ENCODE measurements around the gene LRRC27. TPM values are rescaled to one million over a fixed set of nuclear protein-coding genes. Genes with fewer than 3 reads are reported as not detected.
"Not testable (repeated sequence)": the region's sequence is repeated elsewhere in the genome, so short reads cannot be mapped to it uniquely, and the experiment has no call there.

Gene LRRC27
- total RNA-seq, 1 experiment from 2014 or later, result 4.1 TPM

- BruUV-seq (replicated peaks); POLR2A ChIA-PET; H3K36me3 ChIP-seq (ENCODE audit: control insufficient read depth in 1 of 2, insufficient read depth in 2 of 2, low read length in 2 of 2); H3K9ac ChIP-seq (ENCODE audit: low read length); H3K4me3 ChIP-seq (replicated peaks in 1 of 2; ENCODE audit: low read depth in 1 of 2, low read length in 2 of 2); H2AFZ ChIP-seq (ENCODE audit: low read depth, low read length, poor library complexity, severe bottlenecking); H3K9me2 ChIP-seq (ENCODE audit: insufficient read depth); ATAC-seq; H3K79me2 ChIP-seq (ENCODE audit: insufficient read depth, low read length); H3K27ac ChIP-seq (ENCODE audit: low read depth, low read length); intact Hi-C loops (cut with micrococcal nuclease); H3K4me2 ChIP-seq (ENCODE audit: low read length); DNase-seq (ENCODE audit: low read depth, low spot score); H3K27me3 ChIP-seq (ENCODE audit: insufficient read depth, low read length); H4K20me1 ChIP-seq (ENCODE audit: insufficient read depth); RAD21 ChIA-PET (ENCODE audit: low non-redundant PET in 1 of 2, low total read pairs in 2 of 2, uncharacterized antibody in 2 of 2, unreplicated experiment in 2 of 2); H3K9me3 ChIP-seq (ENCODE audit: control insufficient read depth in 1 of 2, insufficient read depth in 1 of 2, low read depth in 1 of 2, low read length in 2 of 2): not testable (repeated sequence)
- CTCF ChIA-PET, result interaction anchor here (0.6 kb wide), 1 partner anchor 13 kb away, joined by 3 read pairs; no protein-coding TSS in a partner anchor
- peaks cover 11 to 23% of the 10 kb centered on the region in 2 experiments for H3K4me1 ChIP-seq (ENCODE audit: control insufficient read depth in 1 of 2, insufficient read depth in 2 of 2, low read length in 2 of 2)
Observed at GRCh38 chr10:132317477-132317876, 14.5 kb upstream of the LRRC27 start.

GRCh38 chr10:132319853-132320653 lies 11.9 kb upstream of the LRRC27 start:
- Histone ChIP-seq H3K4me1 (ENCODE audit: control insufficient read depth in 1 of 2, insufficient read depth in 2 of 2, low read length in 2 of 2) (peaks cover 15 to 32% of the 10 kb centered on the region in 2 experiments), H4K20me1 (ENCODE audit: insufficient read depth) (no peaks in the 10 kb centered on the region), H3K27me3 (ENCODE audit: insufficient read depth, low read length) (no peaks in the 10 kb centered on the region), H3K27ac (ENCODE audit: low read depth, low read length) (peak overlapping the region; percentile 35), H3K4me2 (ENCODE audit: low read length) (peak overlapping the region; percentile 67), H3K9ac (ENCODE audit: low read length) (0 out of 2 replicates have a peak overlapping the region, but pooled peaks have one; percentile 20), H3K36me3 (ENCODE audit: control insufficient read depth in 1 of 2, insufficient read depth in 2 of 2, low read length in 2 of 2) (no peaks in the 10 kb centered on the region), H3K9me3 (ENCODE audit: control insufficient read depth in 1 of 2, insufficient read depth in 1 of 2, low read depth in 1 of 2, low read length in 2 of 2) (no peaks in the 10 kb centered on the region), H3K9me2 (ENCODE audit: insufficient read depth) (no peaks in the 10 kb centered on the region), H3K79me2 (ENCODE audit: insufficient read depth, low read length) (no peaks in the 10 kb centered on the region), H3K4me3 (replicated peaks in 1 of 2; ENCODE audit: low read depth in 1 of 2, low read length in 2 of 2) (0 out of 4 replicates have a peak overlapping the region, but pooled peaks of 1 of the 2 experiments have one; percentile 8), H2AFZ (ENCODE audit: low read depth, low read length, poor library complexity, severe bottlenecking) (no peak overlapping the region)
- intact Hi-C loops (cut with micrococcal nuclease), result no loop called here
- ChIA-PET POLR2A (no interaction called here), RAD21 (ENCODE audit: low non-redundant PET in 1 of 2, low total read pairs in 2 of 2, uncharacterized antibody in 2 of 2, unreplicated experiment in 2 of 2) (interaction anchor here in 1 of 2 experiments (0.6 kb wide), 1 partner anchor 12 kb away, joined by 4 read pairs; the partner anchor contains the start of gene STK32C), CTCF (no interaction called here)
- ATAC-seq (peak; percentile 94), DNase-seq (ENCODE audit: low read depth, low spot score) (no peak)
- no TSS peak for BruUV-seq (replicated peaks)
- TF ChIP-seq RAD21 (IDR thresholded peaks at IDR 0.05; ENCODE audit: low read depth) (no peak), ELF1 (IDR thresholded peaks at IDR 0.05; ENCODE audit: borderline replicate concordance, low read depth) (no peak), FOSL1 (IDR thresholded peaks at IDR 0.05; ENCODE audit: low read depth) (peak; percentile 57), CTCF (IDR thresholded peaks at IDR 0.05 in 2 of 3, conservative IDR thresholded peaks at IDR 0.05 in 1 of 3; ENCODE audit: borderline replicate concordance in 1 of 3, insufficient read depth in 1 of 3, low read depth in 2 of 3, low read length in 2 of 3) (no peak), CEBPB (IDR thresholded peaks at IDR 0.05; ENCODE audit: low read depth) (peak; percentile 72), ZBTB33 (IDR thresholded peaks at IDR 0.05; ENCODE audit: extremely low read depth, insufficient replicate concordance, low read length) (no peak), YY1 (IDR thresholded peaks at IDR 0.05; ENCODE audit: extremely low read depth, insufficient replicate concordance, low read depth, low read length) (no peak), ATF3 (IDR thresholded peaks at IDR 0.05) (no peak), REST (IDR thresholded peaks at IDR 0.05; ENCODE audit: low read depth) (no peak)
